Measurements from ENCODE around the gene FMOD.
A peak's percentile ranks its signal among the peaks of the same experiment; 100 is the strongest.

The FMOD gene

GRCh38 chr1:203359010-203359571 lies 8.2 kb upstream of the FMOD start:
- TF ChIP-seq, protein P1, sequence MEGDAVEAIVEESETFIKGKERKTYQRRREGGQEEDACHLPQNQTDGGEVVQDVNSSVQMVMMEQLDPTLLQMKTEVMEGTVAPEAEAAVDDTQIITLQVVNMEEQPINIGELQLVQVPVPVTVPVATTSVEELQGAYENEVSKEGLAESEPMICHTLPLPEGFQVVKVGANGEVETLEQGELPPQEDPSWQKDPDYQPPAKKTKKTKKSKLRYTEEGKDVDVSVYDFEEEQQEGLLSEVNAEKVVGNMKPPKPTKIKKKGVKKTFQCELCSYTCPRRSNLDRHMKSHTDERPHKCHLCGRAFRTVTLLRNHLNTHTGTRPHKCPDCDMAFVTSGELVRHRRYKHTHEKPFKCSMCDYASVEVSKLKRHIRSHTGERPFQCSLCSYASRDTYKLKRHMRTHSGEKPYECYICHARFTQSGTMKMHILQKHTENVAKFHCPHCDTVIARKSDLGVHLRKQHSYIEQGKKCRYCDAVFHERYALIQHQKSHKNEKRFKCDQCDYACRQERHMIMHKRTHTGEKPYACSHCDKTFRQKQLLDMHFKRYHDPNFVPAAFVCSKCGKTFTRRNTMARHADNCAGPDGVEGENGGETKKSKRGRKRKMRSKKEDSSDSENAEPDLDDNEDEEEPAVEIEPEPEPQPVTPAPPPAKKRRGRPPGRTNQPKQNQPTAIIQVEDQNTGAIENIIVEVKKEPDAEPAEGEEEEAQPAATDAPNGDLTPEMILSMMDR (IDR thresholded peaks at IDR 0.05; ENCODE audit: unreplicated experiment in 3 of 3), result no peak
- no peak overlapping the region for H3K27ac Mint-ChIP-seq
- H3K36me3 Mint-ChIP-seq (ENCODE audit: low read depth), result no peaks in the 10 kb centered on the region
- H3K27me3 Mint-ChIP-seq (ENCODE audit: low read depth), result peaks cover 16% of the 10 kb centered on the region
- H3K4me1 Mint-ChIP-seq, result peaks cover 25% of the 10 kb centered on the region
- no peaks in the 10 kb centered on the region for H3K9me3 Mint-ChIP-seq
- H3K4me3 Mint-ChIP-seq, result no peak overlapping the region

DNA sequence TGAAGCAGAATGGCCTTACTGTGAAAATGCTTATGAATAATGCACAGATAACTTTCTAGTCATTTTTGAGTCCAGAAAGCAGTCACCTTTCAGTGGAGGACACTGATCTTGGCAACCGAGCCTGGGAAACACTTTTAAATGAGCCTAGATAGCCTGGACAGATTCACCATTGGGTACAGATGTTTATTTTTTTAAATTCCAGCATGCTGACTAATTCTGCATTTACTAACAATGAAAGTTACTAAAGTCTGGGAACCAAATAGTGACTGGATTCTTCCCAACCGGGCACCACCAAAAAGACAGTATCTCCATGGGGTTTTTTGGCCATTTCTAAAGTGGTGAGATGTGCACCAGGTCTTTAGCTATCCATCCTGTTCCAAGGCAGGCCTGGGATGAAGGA lies 3.3 kb upstream of the FMOD start:
- peaks cover 25% of the 10 kb centered on the region for H3K4me1 Mint-ChIP-seq
- H3K36me3 Mint-ChIP-seq (ENCODE audit: low read depth), result no peaks in the 10 kb centered on the region
- no peak overlapping the region for H3K4me3 Mint-ChIP-seq
- H3K27ac Mint-ChIP-seq, result no peak overlapping the region
- H3K27me3 Mint-ChIP-seq (ENCODE audit: low read depth), result peaks cover 22% of the 10 kb centered on the region
- H3K9me3 Mint-ChIP-seq, result no peaks in the 10 kb centered on the region
- TF ChIP-seq, protein P1 (IDR thresholded peaks at IDR 0.05; ENCODE audit: unreplicated experiment in 3 of 3), result no peak

- H3K27ac Mint-ChIP-seq, result no peak overlapping the region
- H3K4me3 Mint-ChIP-seq, result no peak overlapping the region
- no peaks in the 10 kb centered on the region for H3K9me3 Mint-ChIP-seq
- no peaks in the 10 kb centered on the region for H3K36me3 Mint-ChIP-seq (ENCODE audit: low read depth)
- TF ChIP-seq, protein P1 (IDR thresholded peaks at IDR 0.05; ENCODE audit: unreplicated experiment in 3 of 3), result no peak
- peaks cover 21% of the 10 kb centered on the region for H3K4me1 Mint-ChIP-seq
- H3K27me3 Mint-ChIP-seq (ENCODE audit: low read depth), result peaks cover 22% of the 10 kb centered on the region
These were observed 2.6 kb upstream of the FMOD start for GRCh38 chr1:203353486-203353885.

GRCh38 chr1:203349773-203350524 lies 973 bp downstream of the FMOD start:
- peaks cover 18% of the 10 kb centered on the region for H3K27me3 Mint-ChIP-seq (ENCODE audit: low read depth)
- peak overlapping the region in 2 of 3 experiments; percentile 67 to 76 for H3K27ac Mint-ChIP-seq
- H3K9me3 Mint-ChIP-seq, result no peaks in the 10 kb centered on the region
- peak overlapping the region in 2 of 3 experiments; percentile 73 to 80 for H3K4me3 Mint-ChIP-seq
- peaks cover 32% of the 10 kb centered on the region for H3K4me1 Mint-ChIP-seq
- TF ChIP-seq, protein P1 (IDR thresholded peaks at IDR 0.05; ENCODE audit: unreplicated experiment in 3 of 3), result no peak
- H3K36me3 Mint-ChIP-seq (ENCODE audit: low read depth), result no peaks in the 10 kb centered on the region

GRCh38 chr1:203349166-203349565 lies 1.8 kb downstream of the FMOD start:
- TF ChIP-seq, protein P1 (IDR thresholded peaks at IDR 0.05; ENCODE audit: unreplicated experiment in 3 of 3), result no peak
- Mint-ChIP-seq H3K4me1 (peaks cover 36% of the 10 kb centered on the region), H3K4me3 (no peak overlapping the region), H3K36me3 (ENCODE audit: low read depth) (no peaks in the 10 kb centered on the region), H3K27ac (peak overlapping the region in 1 of 3 experiments; percentile 32), H3K27me3 (ENCODE audit: low read depth) (peaks cover 13% of the 10 kb centered on the region), H3K9me3 (no peaks in the 10 kb centered on the region)

- TF ChIP-seq, protein P1 (IDR thresholded peaks at IDR 0.05; ENCODE audit: unreplicated experiment in 3 of 3), result no peak
- Mint-ChIP-seq H3K9me3 (no peaks in the 10 kb centered on the region), H3K4me3 (no peak overlapping the region), H3K4me1 (peaks cover 58% of the 10 kb centered on the region), H3K27ac (peak overlapping the region in 2 of 3 experiments; percentile 20 to 25), H3K27me3 (ENCODE audit: low read depth) (peaks cover 11% of the 10 kb centered on the region), H3K36me3 (ENCODE audit: low read depth) (no peaks in the 10 kb centered on the region)
These were observed 4.2 kb downstream of the FMOD start for GRCh38 chr1:203346769-203347102.

All from nephron (organoid).